ENCODE data around the gene GLRX.

- no peak for TF ChIP-seq CTCF (conservative IDR thresholded peaks at IDR 0.05; ENCODE audit: low read length)
- TF ChIP-seq EZH2phosphoT487 (IDR thresholded peaks at IDR 0.05; ENCODE audit: borderline replicate concordance, low read depth, low read length): no peak
Measured at GRCh38 chr5:95845391-95845790, 22.9 kb upstream of the GLRX start.
